ENCODE data around the gene TIGD1. TPM values are rescaled to one million over a fixed set of nuclear protein-coding genes. Genes with fewer than 3 reads are reported as not detected.
A peak's percentile ranks its signal among the peaks of the same experiment; 100 is the strongest.

The TIGD1 gene
- total RNA-seq, 2 donors from 2014 or later = 3.2 to 9.4 TPM

GRCh38 chr2:232528746-232529460 is 21.5 kb downstream of the TIGD1 start:
- Mint-ChIP-seq H3K4me3 (peak overlapping the region; percentile 7), H3K9me3 (no peaks in the 10 kb centered on the region), H3K4me1 (ENCODE audit: low read depth in 2 of 2) (peaks cover 13 to 19% of the 10 kb centered on the region in 2 donors), H3K27me3 (peaks cover 0 to 17% of the 10 kb centered on the region in 2 donors), H3K36me3 (no peaks in the 10 kb centered on the region), H3K27ac (peak overlapping the region in 1 of 2 donors; percentile 75)
- peak; percentile 2 to 4 for ATAC-seq
- no peak for DNase-seq (ENCODE audit: low spot score)

GRCh38 chr2:232527905-232528470 is 22.4 kb downstream of the TIGD1 start:
- H3K36me3 Mint-ChIP-seq = no peaks in the 10 kb centered on the region
- ATAC-seq (no peak), DNase-seq (ENCODE audit: low spot score) (no peak)
- H3K4me1 Mint-ChIP-seq (ENCODE audit: low read depth in 2 of 2) = peaks cover 13 to 19% of the 10 kb centered on the region in 2 donors
- H3K27ac Mint-ChIP-seq = peak overlapping the region in 1 of 2 donors; percentile 75
- H3K4me3 Mint-ChIP-seq = no peak overlapping the region
- H3K27me3 Mint-ChIP-seq = peaks cover 0 to 21% of the 10 kb centered on the region in 2 donors
- H3K9me3 Mint-ChIP-seq = no peaks in the 10 kb centered on the region

GRCh38 chr2:232526372-232526941 is 23.9 kb downstream of the TIGD1 start:
- Mint-ChIP-seq H3K36me3 (no peaks in the 10 kb centered on the region), H3K9me3 (no peaks in the 10 kb centered on the region), H3K27me3 (peaks cover 0 to 20% of the 10 kb centered on the region in 2 donors), H3K4me3 (no peak overlapping the region), H3K27ac (no peak overlapping the region), H3K4me1 (ENCODE audit: low read depth in 2 of 2) (peaks cover 13 to 18% of the 10 kb centered on the region in 2 donors)
- no peak for DNase-seq (ENCODE audit: low spot score)
- ATAC-seq = no peak

- peaks cover 0 to 21% of the 10 kb centered on the region in 2 donors for H3K27me3 Mint-ChIP-seq
- no peaks in the 10 kb centered on the region for H3K9me3 Mint-ChIP-seq
- H3K27ac Mint-ChIP-seq = no peak within 1 kb of the TSS
- peaks cover 13 to 19% of the 10 kb centered on the region in 2 donors for H3K4me1 Mint-ChIP-seq (ENCODE audit: low read depth in 2 of 2)
- H3K36me3 Mint-ChIP-seq = no peaks in the 10 kb centered on the region
- no peak within 1 kb of the TSS for H3K4me3 Mint-ChIP-seq
- ATAC-seq (no peak), DNase-seq (ENCODE audit: low spot score) (no peak)
These were observed 24.5 kb downstream of the TIGD1 start, which contains the start of gene CHRND for GRCh38 chr2:232525791-232526371. CHRND (plus strand) TSS chr2:232526160; CDS start chr2:232526216, 56 bp downstream.

- Mint-ChIP-seq H3K4me1 (ENCODE audit: low read depth in 2 of 2) (peaks cover 13 to 19% of the 10 kb centered on the region in 2 donors), H3K27ac (no peak overlapping the region), H3K4me3 (no peak overlapping the region), H3K36me3 (no peaks in the 10 kb centered on the region), H3K9me3 (no peaks in the 10 kb centered on the region), H3K27me3 (peaks cover 0 to 25% of the 10 kb centered on the region in 2 donors)
- no peak for DNase-seq (ENCODE audit: low spot score)
- no peak for ATAC-seq
These were observed 25.2 kb downstream of the TIGD1 start for GRCh38 chr2:232525199-232525598.

GRCh38 chr2:232524771-232525170 is 25.6 kb downstream of the TIGD1 start:
- DNase-seq (ENCODE audit: low spot score) (no peak), ATAC-seq (no peak)
- no peak overlapping the region for H3K4me3 Mint-ChIP-seq
- H3K27ac Mint-ChIP-seq = no peak overlapping the region
- H3K36me3 Mint-ChIP-seq = no peaks in the 10 kb centered on the region
- H3K4me1 Mint-ChIP-seq (ENCODE audit: low read depth in 2 of 2) = peaks cover 13 to 19% of the 10 kb centered on the region in 2 donors
- H3K9me3 Mint-ChIP-seq = no peaks in the 10 kb centered on the region
- H3K27me3 Mint-ChIP-seq = peaks cover 0 to 26% of the 10 kb centered on the region in 2 donors

GRCh38 chr2:232523682-232524597 is 26.4 kb downstream of the TIGD1 start:
- ATAC-seq (peak in 1 of 2 donors; percentile 25), DNase-seq (ENCODE audit: low spot score) (no peak)
- Mint-ChIP-seq H3K4me1 (ENCODE audit: low read depth in 2 of 2) (peaks cover 10 to 15% of the 10 kb centered on the region in 2 donors), H3K36me3 (no peaks in the 10 kb centered on the region), H3K9me3 (no peaks in the 10 kb centered on the region), H3K27me3 (peaks cover 0 to 25% of the 10 kb centered on the region in 2 donors), H3K27ac (no peak overlapping the region), H3K4me3 (no peak overlapping the region)

GRCh38 chr2:232523402-232523681 is 27.0 kb downstream of the TIGD1 start:
- DNase-seq (ENCODE audit: low spot score) = no peak
- Mint-ChIP-seq H3K27ac (no peak overlapping the region), H3K36me3 (no peaks in the 10 kb centered on the region), H3K4me3 (no peak overlapping the region), H3K4me1 (ENCODE audit: low read depth in 2 of 2) (peaks cover 4 to 9% of the 10 kb centered on the region in 2 donors), H3K9me3 (no peaks in the 10 kb centered on the region), H3K27me3 (peaks cover 0 to 22% of the 10 kb centered on the region in 2 donors)
- ATAC-seq = no peak

GRCh38 chr2:232522623-232523401 is 27.5 kb downstream of the TIGD1 start:
- Mint-ChIP-seq H3K36me3 (no peaks in the 10 kb centered on the region), H3K9me3 (no peaks in the 10 kb centered on the region), H3K27ac (no peak overlapping the region), H3K27me3 (peaks cover 0 to 23% of the 10 kb centered on the region in 2 donors), H3K4me1 (ENCODE audit: low read depth in 2 of 2) (peaks cover 0 to 7% of the 10 kb centered on the region in 2 donors), H3K4me3 (no peak overlapping the region)
- DNase-seq (ENCODE audit: low spot score) (no peak), ATAC-seq (peak in 1 of 2 donors; percentile 1)

GRCh38 chr2:232521959-232522622 is 28.3 kb downstream of the TIGD1 start:
- H3K9me3 Mint-ChIP-seq = no peaks in the 10 kb centered on the region
- H3K36me3 Mint-ChIP-seq = no peaks in the 10 kb centered on the region
- no peak overlapping the region for H3K27ac Mint-ChIP-seq
- DNase-seq (ENCODE audit: low spot score) (peak; percentile 70), ATAC-seq (peak; percentile 56 to 74)
- peaks cover 0 to 7% of the 10 kb centered on the region in 2 donors for H3K4me1 Mint-ChIP-seq (ENCODE audit: low read depth in 2 of 2)
- peaks cover 0 to 24% of the 10 kb centered on the region in 2 donors for H3K27me3 Mint-ChIP-seq
- no peak overlapping the region for H3K4me3 Mint-ChIP-seq

- H3K27ac Mint-ChIP-seq = no peak overlapping the region
- DNase-seq (ENCODE audit: low spot score) (no peak), ATAC-seq (no peak)
- H3K4me1 Mint-ChIP-seq (ENCODE audit: low read depth in 2 of 2) = peaks cover 0 to 7% of the 10 kb centered on the region in 2 donors
- H3K36me3 Mint-ChIP-seq = no peaks in the 10 kb centered on the region
- no peaks in the 10 kb centered on the region for H3K9me3 Mint-ChIP-seq
- no peak overlapping the region for H3K4me3 Mint-ChIP-seq
- H3K27me3 Mint-ChIP-seq = peaks cover 0 to 25% of the 10 kb centered on the region in 2 donors
These were observed 29.3 kb downstream of the TIGD1 start for GRCh38 chr2:232521098-232521497.

GRCh38 chr2:232520489-232520888 is 29.9 kb downstream of the TIGD1 start:
- Mint-ChIP-seq H3K36me3 (no peaks in the 10 kb centered on the region), H3K4me1 (ENCODE audit: low read depth in 2 of 2) (peaks cover 0 to 7% of the 10 kb centered on the region in 2 donors), H3K4me3 (peak overlapping the region; percentile 10), H3K9me3 (no peaks in the 10 kb centered on the region), H3K27me3 (peaks cover 0 to 25% of the 10 kb centered on the region in 2 donors), H3K27ac (no peak overlapping the region)
- ATAC-seq (no peak), DNase-seq (ENCODE audit: low spot score) (no peak)

Data from natural killer cell treated with Interleukin-12 subunit alpha and Interleukin-12 subunit beta and Interleukin-15 and Interleukin-18, amount 100 ng/mL, for 72 hours (primary cell).